ENCODE measurements around the gene RELT.

DNA sequence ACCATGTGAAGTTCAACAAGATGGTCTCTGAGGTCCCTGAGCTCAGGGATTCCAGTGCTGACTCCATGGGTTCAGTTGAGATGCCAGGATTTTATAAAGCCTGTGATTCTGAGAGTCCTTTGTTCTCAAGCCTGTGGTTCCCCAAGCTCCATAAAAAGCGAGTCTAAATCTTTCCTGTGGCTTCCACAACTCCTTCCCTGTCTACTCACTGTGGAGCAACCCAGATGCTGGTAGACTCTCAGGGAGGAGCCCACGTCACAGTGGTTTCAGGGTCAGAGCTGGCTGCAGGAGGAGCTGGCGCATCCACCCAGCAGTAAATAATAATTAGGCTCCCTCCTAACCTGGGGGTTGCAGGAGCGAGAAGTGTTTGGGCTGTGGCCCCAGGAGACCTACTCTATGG, 2.0 kb upstream of the RELT start:
- TF ChIP-seq RAD51 (IDR thresholded peaks at IDR 0.05; ENCODE audit: borderline replicate concordance, low read depth), result no peak
- no peak for TF ChIP-seq ARHGAP35 (IDR thresholded peaks at IDR 0.05; ENCODE audit: partially characterized antibody)
- TF ChIP-seq, protein P1, sequence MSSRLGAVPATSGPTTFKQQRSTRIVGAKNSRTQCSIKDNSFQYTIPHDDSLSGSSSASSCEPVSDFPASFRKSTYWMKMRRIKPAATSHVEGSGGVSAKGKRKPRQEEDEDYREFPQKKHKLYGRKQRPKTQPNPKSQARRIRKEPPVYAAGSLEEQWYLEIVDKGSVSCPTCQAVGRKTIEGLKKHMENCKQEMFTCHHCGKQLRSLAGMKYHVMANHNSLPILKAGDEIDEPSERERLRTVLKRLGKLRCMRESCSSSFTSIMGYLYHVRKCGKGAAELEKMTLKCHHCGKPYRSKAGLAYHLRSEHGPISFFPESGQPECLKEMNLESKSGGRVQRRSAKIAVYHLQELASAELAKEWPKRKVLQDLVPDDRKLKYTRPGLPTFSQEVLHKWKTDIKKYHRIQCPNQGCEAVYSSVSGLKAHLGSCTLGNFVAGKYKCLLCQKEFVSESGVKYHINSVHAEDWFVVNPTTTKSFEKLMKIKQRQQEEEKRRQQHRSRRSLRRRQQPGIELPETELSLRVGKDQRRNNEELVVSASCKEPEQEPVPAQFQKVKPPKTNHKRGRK (tag; IDR thresholded peaks at IDR 0.05), result no peak
- TF ChIP-seq CCAR2 (IDR thresholded peaks at IDR 0.05; ENCODE audit: low read depth, low read length), result no peak
- no peak for TF ChIP-seq SIN3A (IDR thresholded peaks at IDR 0.05; ENCODE audit: borderline replicate concordance in 2 of 2, control insufficient read depth in 1 of 2, low read depth in 2 of 2, low read length in 2 of 2)
- no peak for TF ChIP-seq ZNF311 (CRISPR knock-in tag; IDR thresholded peaks at IDR 0.05)
- no peak for TF ChIP-seq SIRT6 (IDR thresholded peaks at IDR 0.05; ENCODE audit: low read depth, low read length)
- TF ChIP-seq CC2D1A (IDR thresholded peaks at IDR 0.05), result no peak
- TF ChIP-seq POLR2AphosphoS5 (IDR thresholded peaks at IDR 0.05; ENCODE audit: control insufficient read depth, insufficient read depth, low read depth, low read length), result no peak
- no peak for TF ChIP-seq POLR2G (IDR thresholded peaks at IDR 0.05; ENCODE audit: low read depth, low read length)
- TF ChIP-seq TBP (optimal IDR thresholded peaks at IDR 0.05; ENCODE audit: low read depth, low read length), result no peak
- no peak for TF ChIP-seq STAG1 (CRISPR knock-in tag; IDR thresholded peaks at IDR 0.05; ENCODE audit: borderline replicate concordance)
- no peak for TF ChIP-seq L3MBTL2 (IDR thresholded peaks at IDR 0.05)

All from K562 (cell line).